NOMO-1 treated with DMSO at 0.1 percent for 48 hours (cell line): ENCODE results near the gene GYPA.
"Not testable (repeated sequence)": the region's sequence is repeated elsewhere in the genome, so short reads cannot be mapped to it uniquely, and the experiment has no call there.

Experiments
- DNase-seq: peaks from one replicate; lab custom pipeline; 2025; ENCODE audit not compliant: unreplicated experiment; lab: John Stamatoyannopoulos, UW

Gene GYPA

DNA sequence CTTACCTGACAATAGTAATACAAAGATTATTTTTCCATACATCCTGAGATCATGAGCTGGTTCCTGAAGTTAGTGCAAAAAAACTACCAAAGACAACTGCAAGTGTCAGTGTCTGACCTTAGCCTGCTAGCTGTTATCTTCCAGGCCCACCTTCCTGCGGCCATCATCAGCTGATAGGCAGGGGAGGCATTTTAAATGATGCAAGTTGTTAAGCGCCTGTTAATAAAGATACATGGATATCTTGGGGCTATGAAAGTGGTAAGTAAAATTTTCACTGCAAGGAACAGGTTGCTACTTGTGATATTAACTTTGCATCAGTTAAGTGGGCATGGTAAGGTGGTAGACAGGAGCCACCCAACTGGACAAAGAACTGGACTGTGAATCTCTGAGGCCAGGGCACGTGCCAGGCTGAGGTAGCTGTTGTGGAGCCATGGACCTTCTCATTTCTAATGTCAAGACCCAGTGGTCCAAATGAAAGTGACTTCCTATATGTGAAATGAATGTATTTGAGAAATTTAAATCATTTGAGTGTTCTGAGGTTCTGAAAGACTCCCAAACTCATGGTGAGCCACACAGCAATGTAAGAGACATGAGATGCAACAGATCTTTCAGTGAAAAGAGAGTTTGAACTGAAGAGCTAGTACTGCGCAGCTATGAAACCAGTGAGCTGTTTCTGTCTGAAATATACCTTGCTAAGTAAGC is at the start of gene GYPA:
Gene GYPA, minus strand, starts transcription at position 125 of the 702 bp plus-strand sequence. Its CDS starts 83 bp downstream, at position 42.
- not testable (repeated sequence) for DNase-seq

DNA sequence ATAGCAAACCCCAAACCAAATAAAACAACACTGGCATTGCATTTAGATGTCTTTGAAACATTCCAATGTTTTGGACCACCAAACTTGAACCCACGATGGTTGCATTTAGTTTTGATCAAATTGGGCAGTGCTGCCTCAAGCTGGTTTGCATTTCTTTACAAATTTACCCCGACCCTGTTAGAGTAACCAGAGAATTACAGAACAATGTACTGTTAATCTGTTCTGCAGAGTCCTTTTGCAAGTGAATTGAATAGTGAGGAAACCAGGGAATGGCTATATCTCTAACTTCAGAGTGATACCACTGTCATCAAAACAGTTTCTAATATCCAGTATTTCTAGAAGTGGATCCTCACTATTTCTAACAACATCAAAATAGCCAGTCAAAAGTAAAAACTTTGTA is 49.5 kb upstream of the GYPA start:
- DNase-seq: no peak

DNA sequence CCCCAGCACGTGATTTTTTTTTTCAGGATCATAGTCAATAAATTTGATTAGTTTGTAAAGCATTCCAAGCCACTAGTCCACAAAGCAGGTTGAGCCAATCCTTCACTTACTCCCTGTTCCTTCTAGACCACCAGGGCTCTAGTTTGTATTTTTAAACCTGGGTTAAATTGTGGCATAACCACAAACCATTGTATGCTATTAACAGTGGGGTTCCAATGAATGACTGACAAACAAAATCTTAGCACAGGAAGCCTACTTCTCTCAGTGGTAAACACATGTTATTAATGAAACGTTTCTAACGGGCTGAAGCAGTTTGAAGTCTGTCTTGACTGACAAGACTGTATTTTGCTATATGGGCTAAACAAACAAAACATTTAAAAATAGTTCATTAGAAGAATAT is 48.6 kb upstream of the GYPA start:
- DNase-seq: no peak

DNA sequence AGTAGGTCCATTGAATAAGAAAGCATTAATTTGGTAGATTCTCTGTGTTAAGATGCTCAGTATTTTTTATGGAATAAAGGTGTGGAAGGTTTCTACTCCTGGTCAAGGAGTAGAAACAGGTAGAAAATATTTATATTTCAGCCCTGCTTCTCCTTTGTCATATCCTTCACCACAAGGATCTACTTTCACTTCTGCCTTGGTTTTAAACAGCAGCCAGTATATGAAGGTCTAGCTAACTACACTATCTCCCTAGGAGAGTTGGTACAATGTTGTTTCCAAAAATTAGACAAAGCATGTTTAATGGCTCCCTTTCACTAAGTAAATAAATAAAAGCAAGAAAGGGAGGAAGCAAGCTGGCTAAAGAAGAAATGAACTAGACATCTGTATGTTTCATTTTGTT is 44.6 kb upstream of the GYPA start:
- DNase-seq: peak; percentile 51

DNA sequence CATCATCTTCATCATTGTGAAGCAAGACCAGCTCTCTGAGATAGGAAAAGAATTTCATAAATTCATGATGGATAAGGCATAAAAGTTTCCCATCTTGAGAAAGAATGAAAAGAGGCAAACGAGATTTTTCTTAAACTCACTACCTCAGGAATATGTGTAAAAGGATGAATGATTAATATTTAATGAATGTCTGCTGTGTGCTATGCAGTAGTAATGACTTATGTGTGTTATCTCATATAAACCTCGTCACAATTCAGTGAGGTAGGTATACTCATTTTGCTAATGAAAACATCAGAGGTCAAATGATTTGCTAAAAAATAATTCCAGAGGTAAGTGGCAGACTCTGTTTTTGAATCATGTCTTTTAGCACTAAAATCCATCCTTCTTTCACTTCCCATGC is 42.6 kb upstream of the GYPA start:
- no peak for DNase-seq

DNA sequence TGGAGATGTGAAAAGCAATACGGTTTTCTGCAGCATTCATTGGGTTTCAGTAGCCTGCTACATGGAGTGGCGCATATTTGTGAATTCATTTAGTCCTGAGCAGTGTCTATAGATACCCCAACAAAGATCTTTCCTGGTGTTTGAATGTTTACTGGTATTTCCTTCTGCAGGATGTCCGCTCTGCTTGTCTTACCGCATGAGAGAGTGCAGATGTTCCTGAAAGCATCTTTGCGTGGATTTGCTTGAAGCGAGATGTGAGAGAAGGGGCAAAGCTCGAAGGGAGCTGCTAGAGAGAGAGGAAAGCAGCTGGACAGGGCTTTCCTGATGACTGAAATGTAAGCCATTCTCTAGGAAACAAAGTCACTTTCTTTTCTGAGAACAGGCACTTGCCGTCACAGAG is 40.9 kb upstream of the GYPA start:
- no peak for DNase-seq

DNA sequence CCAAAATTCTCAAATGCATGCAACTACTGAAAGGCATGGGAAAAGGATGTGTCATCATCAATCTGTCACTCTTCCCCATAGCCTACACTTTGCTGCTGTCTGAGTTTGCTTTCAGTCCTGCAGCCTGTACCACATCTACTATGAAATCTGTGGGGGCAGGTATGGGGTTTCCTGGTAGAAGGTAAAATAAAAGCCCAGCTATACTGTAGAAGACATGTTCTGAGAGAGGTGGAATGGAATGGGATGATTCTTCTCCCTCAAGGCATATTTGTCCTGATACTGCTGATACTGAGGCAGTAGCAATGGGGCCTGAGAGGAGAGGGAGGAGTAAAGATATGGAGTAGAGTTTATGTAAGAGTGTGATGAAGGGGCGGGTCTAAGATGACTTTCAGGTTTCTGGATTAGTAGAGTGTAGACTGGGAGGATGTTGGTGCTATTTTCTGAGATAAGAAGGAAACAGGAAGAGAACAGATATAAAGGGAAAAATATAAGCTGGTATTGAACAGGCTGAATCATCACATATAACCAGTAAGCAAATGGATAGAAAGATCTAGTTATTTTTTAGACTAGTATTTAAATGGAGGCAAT is 38.7 kb upstream of the GYPA start:
- no peak for DNase-seq

DNA sequence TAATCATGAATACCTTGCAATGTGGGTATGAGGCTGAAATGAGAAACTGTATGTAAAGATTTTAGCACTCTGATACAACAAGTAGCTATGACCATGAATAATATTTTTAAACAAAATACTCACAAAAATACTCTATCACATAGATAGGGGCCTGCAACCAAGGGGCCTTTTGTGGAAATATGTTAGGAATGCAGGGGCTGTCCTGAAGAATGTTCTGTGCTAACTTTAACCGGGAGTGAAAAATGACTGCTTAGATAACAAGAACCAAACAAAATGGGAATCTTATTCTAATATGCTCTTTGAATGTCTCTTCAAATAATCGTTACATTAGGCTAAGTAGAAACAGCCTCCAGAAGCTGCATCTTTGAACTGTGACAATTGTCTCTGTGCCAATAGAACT is 37.9 kb upstream of the GYPA start:
- DNase-seq: no peak

DNA sequence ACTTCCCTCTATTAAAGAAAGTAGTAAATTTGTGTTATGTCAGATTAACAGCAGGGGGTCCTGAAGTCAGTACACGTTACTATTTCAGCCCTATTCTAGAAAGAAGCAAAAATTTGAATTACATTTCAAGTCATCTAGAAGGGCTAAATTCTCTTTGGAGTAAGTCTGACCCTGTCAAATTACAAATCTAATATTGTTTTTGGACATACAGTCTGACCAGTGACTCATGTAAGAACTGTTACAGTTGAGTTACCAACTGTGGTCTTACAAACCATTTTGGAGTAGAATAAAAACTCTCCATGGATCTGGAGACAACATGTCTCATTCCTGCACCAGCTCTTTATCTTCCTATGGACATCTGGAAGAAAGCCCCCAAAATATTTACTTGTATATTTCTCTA is 36.0 kb upstream of the GYPA start:
- DNase-seq: no peak

DNA sequence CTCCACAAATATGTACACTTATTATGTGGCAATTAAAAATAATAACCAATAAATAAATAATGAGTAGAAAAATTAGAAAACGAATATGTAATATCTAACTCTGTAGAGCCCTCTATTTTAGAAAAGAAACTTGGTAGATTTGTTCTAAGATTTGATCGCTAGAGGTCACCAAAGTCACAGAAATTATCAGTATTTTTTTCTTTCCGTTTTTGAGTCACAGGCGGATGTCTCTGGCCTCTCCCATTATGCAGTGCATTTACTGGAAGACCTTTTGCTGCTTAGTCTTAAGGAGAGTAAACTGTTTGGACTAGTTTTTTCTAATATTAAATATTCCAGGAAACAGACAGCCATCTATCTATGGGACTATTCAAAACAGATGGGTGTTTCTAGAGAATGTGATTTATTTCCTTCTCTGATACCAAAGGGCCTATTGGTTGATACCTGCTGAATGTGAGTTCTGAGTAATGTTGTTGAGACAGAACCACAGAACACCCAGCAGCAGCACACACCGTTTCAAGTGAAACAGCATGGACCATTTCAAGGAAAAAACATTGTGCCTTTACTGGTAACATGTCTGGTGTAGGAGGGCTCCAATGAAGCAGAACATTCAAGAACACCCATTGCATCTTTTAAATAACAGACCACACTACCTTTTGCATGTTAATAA is 34.0 kb upstream of the GYPA start:
- peak; percentile 73 for DNase-seq

DNA sequence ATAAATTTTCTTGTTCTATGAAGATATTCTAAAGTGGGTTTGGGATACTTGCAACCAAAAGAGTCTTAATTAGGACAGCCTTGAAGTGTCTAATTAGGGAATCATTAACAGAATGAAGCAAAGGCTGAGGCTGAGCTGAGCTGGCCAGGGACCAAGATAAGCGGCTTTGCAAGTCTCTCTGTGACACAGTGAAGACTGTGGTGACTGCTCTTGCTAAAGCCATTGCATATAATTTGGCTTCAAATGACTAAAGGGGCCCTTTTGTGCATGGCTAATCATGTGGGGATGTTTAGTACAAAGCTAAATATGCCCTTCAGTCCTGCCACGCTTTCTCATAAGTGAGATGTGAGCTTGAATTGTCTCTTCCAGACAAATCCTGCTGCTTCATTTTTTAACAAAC is 31.2 kb upstream of the GYPA start:
- DNase-seq: no peak

DNA sequence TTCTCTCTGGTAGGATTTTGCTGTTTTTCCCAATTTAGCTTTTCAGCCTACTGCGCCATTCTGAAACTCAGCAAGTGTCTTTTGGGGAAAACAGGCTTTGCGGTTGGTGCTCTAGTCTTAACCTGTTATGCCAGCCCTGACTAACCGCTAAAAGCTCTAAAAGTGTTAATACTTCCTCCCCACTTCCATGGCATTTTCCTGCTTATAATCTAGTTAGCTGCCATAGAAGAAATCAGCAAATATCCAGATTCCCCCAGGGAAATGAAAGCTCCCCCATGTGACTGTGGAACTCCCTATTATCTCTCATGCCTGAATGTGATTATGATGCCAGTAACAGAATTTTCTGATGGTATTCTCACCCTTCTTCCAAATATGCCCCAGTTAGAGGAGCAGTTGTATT is 28.7 kb upstream of the GYPA start:
- no peak for DNase-seq

DNA sequence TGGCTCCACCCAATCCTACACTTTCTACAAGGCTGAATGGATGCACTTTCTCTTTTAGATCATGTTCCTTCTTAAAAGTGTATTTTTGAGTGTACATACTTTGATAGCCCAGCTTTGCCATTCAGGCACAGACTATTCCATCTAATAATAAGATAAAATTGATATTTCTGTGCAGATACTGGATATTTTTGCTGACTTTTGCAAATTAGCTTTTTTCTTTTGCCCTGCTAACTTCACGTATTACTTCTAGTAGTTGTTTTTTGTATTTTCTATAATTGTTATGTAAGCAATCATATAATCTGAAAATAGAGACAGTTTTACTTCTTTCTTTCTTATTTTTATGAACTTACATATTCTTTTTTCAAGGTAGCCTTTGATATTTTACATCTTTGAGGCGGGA is 13.5 kb upstream of the GYPA start:
- DNase-seq: no peak

DNA sequence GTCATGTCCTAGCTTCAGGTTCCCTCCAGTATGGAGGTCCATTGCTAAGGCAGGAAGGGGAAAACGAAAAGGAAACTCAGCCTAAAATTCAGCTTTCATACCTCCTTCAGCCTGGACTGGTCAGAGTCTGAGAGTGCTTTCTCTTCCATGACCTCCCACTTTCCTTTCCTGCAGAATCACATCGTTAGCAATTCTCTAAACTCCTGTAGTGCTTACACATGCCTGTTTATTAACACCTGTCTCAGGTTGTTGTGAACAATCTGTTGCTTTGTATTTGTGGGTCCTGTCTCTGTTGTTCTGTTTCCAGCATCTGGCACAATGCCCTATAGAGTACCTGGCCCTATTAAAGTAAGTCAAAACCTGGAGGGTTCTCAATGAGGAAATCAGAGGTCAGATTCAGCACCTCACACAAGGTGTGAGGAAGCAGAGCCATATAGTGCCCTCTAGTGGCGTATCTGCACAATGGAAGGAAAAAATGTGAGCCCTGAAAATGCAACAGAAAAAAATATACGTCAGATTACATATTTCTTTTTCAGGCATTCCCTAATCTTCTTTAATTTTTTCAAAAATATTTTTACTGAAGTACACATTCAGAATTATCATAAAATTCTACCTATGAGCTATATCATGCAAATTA is 2.3 kb upstream of the GYPA start:
- peak; percentile 0 for DNase-seq

DNA sequence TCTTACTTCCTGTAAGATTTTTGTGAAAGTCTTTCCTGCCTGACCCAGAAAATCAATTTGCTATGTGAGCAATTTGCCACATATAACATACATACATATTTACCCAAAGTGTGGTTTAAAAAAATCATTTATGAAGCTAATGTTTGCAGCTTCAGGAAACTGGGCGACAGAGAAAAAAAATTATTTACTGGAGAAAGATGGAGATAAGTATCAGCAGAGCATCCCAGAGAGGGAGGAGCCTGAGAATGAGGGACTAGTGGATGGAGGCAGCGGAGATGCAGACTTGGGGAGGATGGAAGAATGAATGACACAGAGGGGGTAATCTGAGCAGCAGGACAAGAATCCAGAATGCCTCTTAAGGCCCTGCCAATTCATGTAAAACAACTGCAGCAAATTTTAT is 975 bp upstream of the GYPA start:
- no peak for DNase-seq

DNA sequence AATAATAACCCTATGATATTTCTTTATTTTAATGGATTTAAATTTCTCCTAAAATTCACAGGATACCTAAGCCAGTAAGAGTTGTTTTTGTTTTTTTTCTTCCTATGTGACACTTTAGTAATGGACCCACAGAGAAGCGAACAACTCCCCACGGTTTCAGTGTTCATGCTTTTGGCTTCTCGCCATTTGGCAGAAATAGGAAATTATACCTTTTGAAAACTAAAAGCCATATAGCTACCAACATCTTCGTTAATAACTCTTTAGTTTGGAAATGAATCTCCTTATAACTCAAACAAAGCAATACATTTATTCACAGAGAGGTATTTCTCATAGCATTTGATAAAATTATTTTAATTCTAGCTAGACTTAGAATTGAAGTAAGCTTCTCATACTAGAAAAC is 527 bp downstream of the GYPA start:
- DNase-seq: not testable (repeated sequence)

DNA sequence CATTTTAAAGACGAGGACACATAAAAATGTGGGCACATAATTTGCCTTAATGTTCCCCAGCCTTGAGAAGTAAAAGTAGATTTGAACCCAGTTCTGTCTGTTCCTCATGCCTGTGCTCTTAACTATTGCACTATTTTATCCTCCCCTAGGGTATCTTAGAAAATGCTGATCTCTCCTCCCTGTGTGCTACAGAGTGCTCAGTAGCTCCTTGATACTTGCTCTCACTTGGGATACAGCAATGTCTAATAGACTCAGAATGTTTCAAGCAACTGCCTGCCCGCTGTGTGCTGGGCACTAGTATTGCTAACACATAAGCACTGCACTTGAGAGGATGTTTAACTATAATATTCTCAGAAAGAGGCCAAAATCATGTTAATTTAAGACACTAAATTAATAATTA is 971 bp downstream of the GYPA start:
- DNase-seq: not testable (repeated sequence)

DNA sequence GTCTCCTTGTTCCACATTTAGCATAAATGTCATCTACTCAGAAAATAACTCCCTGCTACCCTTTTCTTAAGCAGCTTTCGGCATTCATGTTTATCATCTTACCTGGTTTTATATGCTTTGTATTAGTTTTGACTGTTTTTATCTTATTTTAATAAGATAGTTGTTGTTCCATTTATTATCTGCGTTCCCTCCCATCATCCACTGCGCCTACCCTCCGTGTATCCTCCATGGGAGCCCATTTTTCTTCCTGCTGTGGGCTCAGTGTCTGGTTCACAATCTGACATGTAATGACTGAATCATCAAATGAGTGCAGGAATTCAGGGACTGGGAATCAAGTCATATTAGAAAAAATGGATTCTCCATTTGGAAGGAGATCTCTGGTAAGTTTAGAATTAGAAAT is 2.3 kb downstream of the GYPA start:
- DNase-seq: not testable (repeated sequence)

DNA sequence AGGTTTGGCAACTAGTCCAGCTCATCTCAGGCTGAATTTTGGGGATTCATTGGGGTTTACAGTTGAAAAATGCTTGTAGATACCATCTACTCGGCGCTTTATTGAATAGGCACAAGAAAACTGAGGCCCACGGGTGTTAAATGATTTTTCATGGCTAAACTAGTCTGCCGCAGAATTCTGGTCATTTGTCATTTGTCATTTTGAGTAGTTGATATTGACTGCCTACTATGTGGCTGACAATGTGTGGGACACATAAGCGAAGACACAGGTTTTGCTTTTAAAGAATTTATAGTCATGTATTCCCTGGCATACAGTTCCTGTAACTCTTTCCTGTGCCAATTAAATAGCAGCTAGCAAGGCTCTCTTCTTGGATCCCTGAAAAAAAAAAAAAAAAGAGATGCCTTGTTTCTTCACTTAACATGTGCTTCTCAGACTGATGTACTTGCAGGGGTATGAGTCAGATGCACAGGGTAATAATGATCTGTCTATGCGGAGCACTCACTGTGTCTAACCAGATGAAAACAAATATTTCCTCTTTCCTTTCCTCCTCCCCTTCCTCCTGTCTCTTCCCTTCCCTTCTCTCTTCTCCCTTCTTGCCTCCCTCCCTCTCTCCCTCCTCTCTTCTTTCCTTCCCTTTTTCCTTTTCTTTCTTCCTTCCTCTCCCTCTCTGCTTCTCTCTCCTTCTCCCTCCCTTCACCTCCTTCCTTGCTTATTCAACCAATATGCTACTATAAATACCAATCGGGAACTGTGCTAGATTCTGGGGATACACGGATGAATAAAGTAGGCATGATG is 3.2 kb downstream of the GYPA start:
- DNase-seq: not testable (repeated sequence)

DNA sequence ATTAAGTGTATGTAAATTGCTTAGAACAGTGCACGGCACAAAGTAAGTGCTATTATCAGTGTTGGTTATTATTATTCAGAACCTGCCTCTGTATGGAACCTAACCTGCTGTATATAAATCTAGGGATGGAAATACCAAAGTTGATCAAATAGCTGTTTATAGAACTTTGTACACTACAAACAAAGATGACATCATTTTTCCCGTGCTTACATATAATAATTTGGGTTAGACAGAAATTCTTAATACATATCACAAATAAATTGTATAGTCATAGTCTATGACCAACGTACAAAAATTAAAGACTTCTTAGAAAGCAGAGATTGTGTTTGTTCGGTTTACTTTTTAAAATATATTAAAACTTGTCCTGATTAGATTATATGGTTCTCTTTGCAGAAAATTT is 4.3 kb downstream of the GYPA start:
- not testable (repeated sequence) for DNase-seq

DNA sequence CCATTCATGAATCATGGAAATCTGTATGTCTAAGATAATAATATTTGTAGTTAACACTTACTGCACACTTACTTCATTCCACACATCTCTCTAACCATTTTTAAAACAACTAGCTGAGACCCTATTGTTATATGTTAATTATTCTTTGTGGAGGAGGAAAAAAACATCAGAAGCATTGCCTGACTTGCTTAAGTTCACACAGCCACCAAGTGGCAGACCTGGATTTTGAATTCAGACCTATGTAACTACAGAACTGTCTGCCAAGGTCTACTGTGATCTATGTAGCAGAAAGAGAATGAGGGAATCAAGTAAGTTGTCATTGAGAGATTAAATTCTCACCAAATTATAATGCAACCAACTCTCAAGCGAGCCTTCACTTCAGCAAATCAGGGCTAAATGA is 10.4 kb downstream of the GYPA start:
- not testable (repeated sequence) for DNase-seq
